GM19328 (cell line): Measurements from ENCODE around the gene RFC1.
A peak's percentile ranks its signal among the peaks of the same experiment; 100 is the strongest.

Experiments
- ATAC-seq: cut with Tn5 transposase; IDR thresholded peaks from one replicate; pipeline ENCODE4 v1.9.1; 2021; ENCODE audit warnings: mild to moderate bottlenecking, moderate library complexity; ENCODE audit not compliant: unreplicated experiment

The RFC1 gene

GRCh38 chr4:39357002-39357401 lies 9.2 kb downstream of the RFC1 start:
- ATAC-seq = no peak

GRCh38 chr4:39354254-39354552 lies 12.0 kb downstream of the RFC1 start:
- peak; percentile 1 for ATAC-seq

GRCh38 chr4:39353478-39354253 lies 12.5 kb downstream of the RFC1 start:
- ATAC-seq = peak; percentile 64

- peak; percentile 15 for ATAC-seq
Measured at GRCh38 chr4:39353149-39353477, 13.0 kb downstream of the RFC1 start.

- ATAC-seq = no peak
Measured at GRCh38 chr4:39349326-39349725, 16.8 kb downstream of the RFC1 start.

- no peak for ATAC-seq
Measured at GRCh38 chr4:39348371-39349315, 17.5 kb downstream of the RFC1 start.

- ATAC-seq = no peak
Measured at GRCh38 chr4:39346856-39347519, 19.2 kb downstream of the RFC1 start.

GRCh38 chr4:39342731-39343130 lies 23.4 kb downstream of the RFC1 start:
- no peak for ATAC-seq

GRCh38 chr4:39341075-39341725 lies 25.0 kb downstream of the RFC1 start:
- no peak for ATAC-seq

- ATAC-seq = no peak
Measured at GRCh38 chr4:39339968-39340367, 26.2 kb downstream of the RFC1 start.

GRCh38 chr4:39337841-39338240 lies 28.3 kb downstream of the RFC1 start:
- no peak for ATAC-seq

GRCh38 chr4:39335566-39335965 lies 30.6 kb downstream of the RFC1 start:
- ATAC-seq = no peak

- no peak for ATAC-seq
Measured at GRCh38 chr4:39331191-39331590, 35.0 kb downstream of the RFC1 start.

GRCh38 chr4:39330353-39330752 lies 35.8 kb downstream of the RFC1 start:
- no peak for ATAC-seq

- ATAC-seq = no peak
Measured at GRCh38 chr4:39326468-39326977, 39.6 kb downstream of the RFC1 start.

- no peak for ATAC-seq
Measured at GRCh38 chr4:39324897-39325613, 41.1 kb downstream of the RFC1 start.

GRCh38 chr4:39324446-39324845 lies 41.7 kb downstream of the RFC1 start:
- no peak for ATAC-seq

- no peak for ATAC-seq
Measured at GRCh38 chr4:39323821-39324220, 42.3 kb downstream of the RFC1 start.

- ATAC-seq = no peak
Measured at GRCh38 chr4:39320381-39321115, 45.6 kb downstream of the RFC1 start.

GRCh38 chr4:39319676-39320075 lies 46.5 kb downstream of the RFC1 start:
- no peak for ATAC-seq
